Lung microvascular endothelial cell (primary cell): Measurements from ENCODE around the gene TACC2. TPM values are rescaled to one million over a fixed set of nuclear protein-coding genes. Genes with fewer than 3 reads are reported as not detected.

Experiments
- DNase-seq, 2 donors: peaks; one replicate each; pipeline versions ENCODE4 v3.0.0 to v3.0.0-alpha.2; 2010; ENCODE audit warnings: low read depth in 2 of 2
- total RNA-seq: library from RNA; depleted of rRNA; stranded (reverse); fragments of >200 nt; gene quantifications from 2 replicates; pipeline ENCODE4 v1.2.1, GENCODE V29; 2014

TACC2 gene
- total RNA-seq, 1 donor from 2014 or later, result 0.60 TPM

GRCh38 chr10:122293156-122293960, 304.4 kb downstream of the TACC2 start:
- DNase-seq, result peak in 1 of 2 donors; percentile 22

GRCh38 chr10:122293961-122294380, 305.0 kb downstream of the TACC2 start:
- DNase-seq, result no peak

DNA sequence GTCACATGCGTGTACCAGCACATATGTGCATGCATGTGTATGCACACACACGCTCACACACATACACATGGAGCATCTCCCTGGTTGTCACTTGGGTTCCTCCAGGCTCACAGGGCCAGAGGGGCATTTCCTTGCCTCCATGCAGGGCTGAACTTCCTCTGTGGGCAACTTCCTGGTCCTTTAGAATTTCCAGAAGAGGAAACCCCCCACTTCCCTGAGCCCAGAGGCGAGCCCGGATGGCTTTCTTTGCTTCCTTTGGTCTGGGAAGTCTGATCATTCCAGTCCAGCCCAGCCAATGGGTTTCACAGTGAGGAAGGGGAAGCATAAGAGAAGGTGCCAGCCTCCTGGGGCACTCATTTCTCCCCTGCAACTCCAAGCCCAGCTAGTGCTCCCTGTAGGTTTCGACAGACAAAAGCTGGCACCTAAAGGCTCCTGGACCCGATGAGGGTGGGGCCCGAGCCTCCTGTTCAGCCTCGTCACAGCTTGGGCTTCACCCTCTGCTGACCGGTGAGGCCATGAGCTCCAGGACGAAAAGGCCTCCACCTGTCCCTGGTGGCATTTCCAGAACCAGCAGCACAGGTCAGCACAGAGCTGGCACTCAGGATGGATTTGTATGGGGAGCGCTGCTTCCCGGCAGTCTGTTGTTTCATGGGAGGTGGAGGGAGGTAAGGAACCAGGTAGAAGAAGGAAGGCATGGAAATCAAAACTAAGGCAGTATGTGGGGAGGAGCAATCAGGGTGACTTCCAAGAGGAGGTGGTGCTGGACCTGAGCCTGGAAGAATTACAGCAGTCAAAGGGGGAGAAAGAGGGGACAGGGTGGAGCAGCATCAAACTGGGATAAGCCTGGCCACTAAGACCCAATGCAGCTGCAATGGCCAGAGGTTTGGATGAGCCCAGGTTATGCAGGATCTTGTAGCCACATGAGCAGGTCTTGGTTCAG, 305.8 kb downstream of the TACC2 start:
- no peak for DNase-seq

DNA sequence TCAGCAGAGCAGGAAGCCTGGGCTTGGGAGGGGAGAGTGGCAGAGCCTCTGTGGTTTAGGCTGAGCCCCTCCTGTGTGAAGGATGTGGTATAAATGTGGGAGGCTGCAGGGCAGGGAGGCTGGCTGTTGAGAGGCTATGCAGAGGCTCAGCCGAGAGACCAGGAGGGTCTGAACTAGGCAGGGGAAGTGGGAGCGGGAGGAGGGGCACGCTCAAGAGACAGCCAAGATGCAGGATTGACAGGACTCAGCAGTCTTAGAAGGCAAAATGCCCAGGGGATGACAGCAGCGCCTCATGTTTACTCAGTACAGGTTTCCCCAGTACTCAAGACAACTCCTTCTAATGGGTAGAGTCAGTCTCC, 306.5 kb downstream of the TACC2 start:
- no peak for DNase-seq

DNA sequence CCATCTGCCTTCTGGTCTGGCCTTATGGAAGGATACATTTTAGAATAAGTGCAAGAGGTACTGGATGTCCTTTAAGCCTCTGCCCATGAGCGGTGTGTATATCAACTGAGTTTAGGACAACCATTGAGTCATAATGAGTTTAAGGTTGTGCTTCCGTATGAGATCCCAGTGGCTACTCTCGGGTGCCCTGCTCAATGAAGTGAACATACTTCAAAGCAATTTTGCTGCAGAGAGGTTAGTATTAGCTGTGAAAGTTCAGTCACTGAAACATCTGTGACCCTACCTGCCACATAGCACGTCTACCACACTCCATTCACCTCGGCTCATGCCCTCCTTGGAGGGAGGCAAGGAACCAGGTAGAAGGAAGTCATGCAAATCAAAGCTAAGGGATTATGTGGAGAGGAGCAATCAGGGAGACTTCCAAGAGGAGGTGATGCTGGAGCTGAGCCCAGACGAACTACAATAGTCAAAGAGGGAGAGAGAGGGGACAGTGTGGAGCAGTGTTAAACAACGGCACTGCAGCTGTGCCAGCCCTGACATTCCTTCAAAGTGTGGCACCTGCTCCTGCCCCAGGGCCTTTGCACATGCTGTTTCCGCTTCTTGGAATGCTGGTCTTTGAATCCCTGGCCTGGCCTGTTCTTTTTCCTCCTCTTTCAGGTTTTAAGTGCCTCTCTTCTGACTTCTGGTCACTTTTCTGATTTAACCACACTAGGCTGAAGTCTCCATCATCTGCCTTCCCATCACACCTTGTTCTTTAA, 307.6 kb downstream of the TACC2 start:
- no peak for DNase-seq

DNA sequence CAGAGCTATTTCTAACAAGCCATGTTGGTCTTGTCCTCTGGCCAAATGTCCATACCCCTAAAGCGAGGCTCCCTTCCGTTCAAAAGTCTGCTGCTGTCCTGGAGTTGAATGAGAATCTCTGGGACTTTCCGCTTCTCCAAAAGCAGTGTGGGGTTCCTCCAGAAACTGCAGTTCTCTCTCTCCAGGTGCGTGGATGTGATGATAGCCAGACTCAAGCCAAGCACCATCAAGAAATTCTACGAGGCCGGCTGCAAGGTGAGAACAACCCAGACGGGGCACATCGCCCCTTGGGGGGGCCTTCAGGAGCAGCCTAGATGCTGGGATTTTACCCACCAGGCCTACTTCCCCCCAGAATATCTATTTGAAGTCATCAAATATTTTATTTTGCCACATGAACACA, 308.6 kb downstream of the TACC2 start:
- DNase-seq, result no peak

DNA sequence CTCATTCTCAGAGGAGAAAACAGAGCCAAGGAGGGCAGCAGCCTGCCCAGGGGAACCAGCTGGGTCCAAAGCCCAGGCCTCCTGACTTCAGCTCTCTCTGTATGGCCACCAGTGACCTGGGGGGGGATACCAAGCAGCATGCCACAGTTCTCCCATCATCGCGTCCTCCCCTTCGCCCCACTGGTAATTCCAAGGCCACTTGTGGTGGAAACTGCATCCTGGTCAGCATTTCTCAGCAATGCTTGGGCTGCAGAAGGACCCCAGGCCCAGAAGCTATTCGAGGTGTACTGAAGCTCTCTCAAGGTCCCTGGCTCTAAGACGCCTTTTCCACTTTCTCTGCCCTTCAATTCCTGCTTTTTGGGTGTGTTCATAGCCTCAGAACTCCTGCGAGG, 309.2 kb downstream of the TACC2 start:
- DNase-seq, result no peak

- peak; percentile 82 to 85 for DNase-seq
These were observed 309.8 kb downstream of the TACC2 start for GRCh38 chr10:122298598-122299301.

DNA sequence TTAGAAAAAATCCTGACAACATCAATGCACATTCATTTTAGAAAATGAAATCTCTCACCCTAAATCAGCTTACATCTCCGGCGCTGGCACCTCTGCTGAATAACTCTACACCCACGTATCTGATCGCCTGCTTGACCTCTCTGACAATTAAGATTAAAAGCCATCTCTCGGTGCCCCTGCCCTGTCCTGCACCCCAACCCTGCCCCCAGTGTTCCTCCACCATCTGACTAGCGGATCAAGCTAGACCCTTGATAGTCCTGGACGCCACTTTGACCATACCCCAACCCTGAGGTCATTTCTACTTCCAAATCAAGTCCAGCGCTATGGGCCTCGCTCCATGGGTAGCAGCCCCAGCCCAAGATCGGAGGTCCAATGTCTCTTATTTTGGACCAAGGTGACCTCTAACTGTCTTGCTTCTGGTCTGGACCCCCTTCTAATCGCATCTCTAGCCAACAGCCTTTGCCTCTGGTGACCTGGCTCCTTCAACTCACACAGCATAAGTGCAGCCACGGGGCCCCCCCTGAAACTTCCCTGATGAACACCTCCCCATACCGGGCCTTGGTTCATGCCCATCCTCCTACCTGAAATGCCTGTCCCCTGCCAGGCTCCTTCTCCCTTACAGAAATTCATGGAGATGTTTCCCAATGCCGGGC, 310.6 kb downstream of the TACC2 start:
- DNase-seq, result no peak

DNA sequence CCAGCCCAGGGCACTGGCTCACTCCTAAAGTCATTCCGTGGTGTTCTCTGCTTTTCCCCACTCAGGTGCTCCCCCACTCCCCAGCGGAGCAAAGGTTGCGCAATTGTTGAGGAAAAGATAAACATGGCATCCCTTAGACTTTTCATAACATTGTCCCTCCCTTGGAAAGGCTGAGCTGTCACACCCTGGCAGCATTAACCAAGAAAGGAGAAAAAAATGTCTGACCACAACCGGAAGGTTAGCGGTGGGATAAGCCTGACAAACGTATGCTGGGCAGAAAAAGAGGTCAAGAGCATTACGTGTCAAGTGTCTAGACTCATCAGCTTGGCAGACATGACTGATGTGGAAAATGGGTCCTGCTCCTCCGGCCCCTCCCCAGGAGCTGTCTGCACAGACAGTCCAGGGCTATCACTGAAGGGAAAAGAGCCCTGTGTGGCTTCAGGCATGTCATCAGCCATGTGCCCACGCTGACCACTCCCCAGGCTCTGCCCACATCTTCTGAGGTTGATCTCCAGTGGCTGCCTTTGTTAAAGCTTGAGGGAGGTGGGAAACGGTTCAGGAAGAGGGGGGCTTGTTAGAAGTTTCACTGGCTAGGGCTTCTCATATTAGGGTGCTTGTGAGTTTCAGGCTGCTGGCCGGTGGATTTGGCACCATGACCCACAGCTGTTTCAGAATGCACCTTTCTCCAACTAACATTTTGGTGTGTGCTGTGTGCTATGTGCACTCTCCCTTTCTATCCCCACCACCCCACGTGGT, 312.3 kb downstream of the TACC2 start:
- DNase-seq, result peak in 1 of 2 donors; percentile 28

DNA sequence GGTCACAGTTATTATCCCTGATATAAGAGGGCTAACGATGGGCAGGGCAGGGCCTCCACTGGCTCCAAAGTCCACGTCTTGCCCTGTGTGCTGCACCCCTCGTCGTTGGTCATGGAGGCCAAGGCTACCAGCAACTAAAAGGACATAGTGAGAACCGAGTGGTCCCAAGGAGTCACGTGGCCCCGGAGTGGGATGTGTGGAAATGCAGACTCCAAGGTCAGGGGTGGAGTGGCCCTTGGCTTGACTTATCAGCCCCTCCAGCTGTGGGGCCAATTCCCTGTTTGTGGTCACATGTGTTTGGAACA, 312.8 kb downstream of the TACC2 start:
- DNase-seq, result no peak

- DNase-seq, result no peak
These were observed 313.4 kb downstream of the TACC2 start for GRCh38 chr10:122302315-122302714.

GRCh38 chr10:122303271-122304053, 314.5 kb downstream of the TACC2 start:
- no peak for DNase-seq

Other genes with a start within 250 kb of the TACC2 start
- 21.6 and 31.7 TPM in 2 replicates for gene ATE1, start 61.1 kb upstream of the TACC2 start, total RNA-seq
- 30.7 and 31.2 TPM in 2 replicates for gene NSMCE4A, start 13.9 kb upstream of the TACC2 start, total RNA-seq